Measurements from ENCODE around the gene MYO18A.

GRCh38 chr17:29046473-29046839 is 133.7 kb downstream of the MYO18A start:
- TF ChIP-seq SMC3 (IDR thresholded peaks at IDR 0.05; ENCODE audit: low read depth, low read length), result no peak
- no peak for TF ChIP-seq CTCF (conservative IDR thresholded peaks at IDR 0.05; ENCODE audit: low read depth, low read length)
- TF ChIP-seq NFE2L2 (IDR thresholded peaks at IDR 0.05; ENCODE audit: low read depth, low read length), result no peak
- TF ChIP-seq POLR2A (IDR thresholded peaks at IDR 0.05; ENCODE audit: low read depth, low read length), result no peak
- no peak for TF ChIP-seq RCOR1 (IDR thresholded peaks at IDR 0.05; ENCODE audit: insufficient replicate concordance, low read length)
- no peak for TF ChIP-seq USF2 (IDR thresholded peaks at IDR 0.05; ENCODE audit: low read depth, low read length)
- TF ChIP-seq BHLHE40 (IDR thresholded peaks at IDR 0.05; ENCODE audit: low read depth, low read length), result no peak
- TF ChIP-seq CHD1 (IDR thresholded peaks at IDR 0.05; ENCODE audit: low read depth, low read length), result no peak
- TF ChIP-seq MAFK (IDR thresholded peaks at IDR 0.05; ENCODE audit: low read depth, low read length), result no peak
- no peak for TF ChIP-seq CEBPB (IDR thresholded peaks at IDR 0.05; ENCODE audit: low read depth, low read length)
- no peak for TF ChIP-seq RFX5 (IDR thresholded peaks at IDR 0.05; ENCODE audit: low read depth, low read length)
- TF ChIP-seq RAD21 (IDR thresholded peaks at IDR 0.05; ENCODE audit: low read length), result no peak

Data from IMR-90 (cell line).